PC-3 (cell line): ENCODE measurements around the gene SPG11. TPM values are rescaled to one million over a fixed set of nuclear protein-coding genes. Genes with fewer than 3 reads are reported as not detected.

ENCODE experiments used
- ATAC-seq: fragments of 200-7000 bp; cut with Tn5 transposase; 2 replicates; pipeline ENCODE4 v1.9.1; 2020; ENCODE audit warnings: mild to moderate bottlenecking, moderate library complexity
- BruUV-seq: library from RNA; stranded (reverse); fragments of 400-500 nt; replicated peaks from 2 replicates; lab custom pipeline; 2021; lab: Mats Ljungman, UMichigan
- CTCF ChIA-PET: fragments of 300-600 bp; sonication (Branson Sonifier 250); formaldehyde crosslinking; loops from one replicate; lab custom pipeline; 2022; ENCODE audit warnings: antibody characterized with exemption; lab: Charles Lee
- POLR2A ChIA-PET: fragments of 300-600 bp; sonication (Branson Sonifier 250); formaldehyde crosslinking; loops from one replicate; lab custom pipeline; 2022; ENCODE audit warnings: antibody characterized with exemption; ENCODE audit not compliant: unreplicated experiment; lab: Charles Lee
- DNase-seq: peaks from one replicate; pipeline ENCODE4 v3.0.0-alpha.2; 2015
- H2AFZ ChIP-seq: fragments of 300-600 bp; sonication (generic); 2 replicates; pipeline ENCODE4 v1.6.0; 2016; ENCODE audit warnings: antibody characterized with exemption, low read length
- H3F3A ChIP-seq: fragments of 300-600 bp; sonication (generic); one replicate; pipeline ENCODE4 v1.6.0; 2017; ENCODE audit warnings: antibody characterized with exemption, low read length, control low read depth, mild to moderate bottlenecking; ENCODE audit not compliant: unreplicated experiment
- H3K27ac ChIP-seq: fragments of 300-600 bp; sonication (generic); 2 replicates; pipeline ENCODE4 v1.5.1; 2016; ENCODE audit warnings: mild to moderate bottlenecking, low read length
- H3K27me3 ChIP-seq: fragments of 300-600 bp; sonication (generic); 2 replicates; pipeline ENCODE4 v1.6.1; 2016; ENCODE audit warnings: low read length, mixed read lengths
- H3K36me3 ChIP-seq: fragments of 300-600 bp; sonication (generic); 2 replicates; pipeline ENCODE4 v1.6.1; 2016; ENCODE audit warnings: low read depth, mixed run types, low read length, mixed read lengths
- H3K4me1 ChIP-seq: fragments of 300-600 bp; sonication (generic); 2 replicates; pipeline ENCODE4 v1.5.1; 2016; ENCODE audit warnings: low read length; ENCODE audit not compliant: insufficient read depth
- H3K4me2 ChIP-seq: fragments of 300-600 bp; sonication (generic); 2 replicates; pipeline ENCODE4 v1.6.0; 2016; ENCODE audit warnings: low read length
- H3K4me3 ChIP-seq: fragments of 300-600 bp; sonication (generic); 2 replicates; pipeline ENCODE4 v1.5.1; 2016; ENCODE audit warnings: mild to moderate bottlenecking, low read length, mixed read lengths
- H3K79me2 ChIP-seq: fragments of 300-600 bp; sonication (generic); 2 replicates; pipeline ENCODE4 v1.6.1; 2017; ENCODE audit warnings: low read length, mixed read lengths
- H3K9ac ChIP-seq: fragments of 300-600 bp; sonication (generic); 2 replicates; pipeline ENCODE4 v1.6.0; 2016; ENCODE audit warnings: mild to moderate bottlenecking, low read length
- H3K9me2 ChIP-seq: fragments of 300-600 bp; sonication (generic); replicated peaks from 2 replicates; pipeline ENCODE4 v1.6.1; 2016; ENCODE audit warnings: mixed run types, low read length, mixed read lengths
- H3K9me3 ChIP-seq: fragments of 300-600 bp; sonication (generic); 2 replicates; pipeline ENCODE4 v1.6.1; 2016; ENCODE audit warnings: low read length, mixed read lengths
- H4K20me1 ChIP-seq: fragments of 300-600 bp; sonication (generic); 2 replicates; pipeline ENCODE4 v1.6.1; 2016; ENCODE audit warnings: low read length, mixed read lengths
- EZH2 ChIP-seq: fragments of 300-600 bp; sonication (generic); IDR thresholded peaks from one replicate; pipeline ENCODE4 v1.6.1; 2017; ENCODE audit warnings: antibody characterized with exemption, mild to moderate bottlenecking, low read length; ENCODE audit not compliant: unreplicated experiment
- EZH2phosphoT487 ChIP-seq: fragments of 300-600 bp; sonication (generic); IDR thresholded peaks from 2 replicates; pipeline ENCODE4 v1.6.1; 2018; ENCODE audit warnings: mild to moderate bottlenecking, antibody characterized with exemption, low read length, borderline replicate concordance
- intact Hi-C: fragments of 100-400 bp; cut with micrococcal nuclease; formaldehyde crosslinking; loops from 2 replicates; pipeline ENCODE4 v1.9.0; 2023
- total RNA-seq: library from RNA; depleted of rRNA; stranded (reverse); fragments of >200 nt; gene quantifications from 2 replicates; pipeline ENCODE4 v1.2.3, GENCODE V29; 2014
- TF ChIP-seq, protein P1 (sequence below): fragments of 300-600 bp; sonication (generic); conservative IDR thresholded peaks from 2 replicates; pipeline ENCODE4 v1.5.1; 2017; ENCODE audit warnings: antibody characterized with exemption, low read depth, mild to moderate bottlenecking, low read length

The SPG11 gene
- total RNA-seq, 1 experiment from 2014 or later = 37.2 TPM

- Histone ChIP-seq H3K4me2 (no peak overlapping the region), H3K27ac (no peak overlapping the region), H3K9ac (no peak overlapping the region), H3K4me1 (peaks cover 11% of the 10 kb centered on the region; the same call in 1 of the 2 replicates), H3F3A (no peaks in the 10 kb centered on the region), H3K4me3 (no peak overlapping the region), H4K20me1 (no peaks in the 10 kb centered on the region), H3K36me3 (no peaks in the 10 kb centered on the region), H3K79me2 (peaks cover 11% of the 10 kb centered on the region), H3K27me3 (no peaks in the 10 kb centered on the region), H3K9me2 (no peaks in the 10 kb centered on the region), H2AFZ (0 out of 2 replicates have a peak overlapping the region, but pooled peaks have one; percentile 15), H3K9me3 (no peaks in the 10 kb centered on the region)
- TF ChIP-seq, protein P1, sequence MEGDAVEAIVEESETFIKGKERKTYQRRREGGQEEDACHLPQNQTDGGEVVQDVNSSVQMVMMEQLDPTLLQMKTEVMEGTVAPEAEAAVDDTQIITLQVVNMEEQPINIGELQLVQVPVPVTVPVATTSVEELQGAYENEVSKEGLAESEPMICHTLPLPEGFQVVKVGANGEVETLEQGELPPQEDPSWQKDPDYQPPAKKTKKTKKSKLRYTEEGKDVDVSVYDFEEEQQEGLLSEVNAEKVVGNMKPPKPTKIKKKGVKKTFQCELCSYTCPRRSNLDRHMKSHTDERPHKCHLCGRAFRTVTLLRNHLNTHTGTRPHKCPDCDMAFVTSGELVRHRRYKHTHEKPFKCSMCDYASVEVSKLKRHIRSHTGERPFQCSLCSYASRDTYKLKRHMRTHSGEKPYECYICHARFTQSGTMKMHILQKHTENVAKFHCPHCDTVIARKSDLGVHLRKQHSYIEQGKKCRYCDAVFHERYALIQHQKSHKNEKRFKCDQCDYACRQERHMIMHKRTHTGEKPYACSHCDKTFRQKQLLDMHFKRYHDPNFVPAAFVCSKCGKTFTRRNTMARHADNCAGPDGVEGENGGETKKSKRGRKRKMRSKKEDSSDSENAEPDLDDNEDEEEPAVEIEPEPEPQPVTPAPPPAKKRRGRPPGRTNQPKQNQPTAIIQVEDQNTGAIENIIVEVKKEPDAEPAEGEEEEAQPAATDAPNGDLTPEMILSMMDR = no peak
- no peak for TF ChIP-seq EZH2
- no peak for TF ChIP-seq EZH2phosphoT487
- ChIA-PET CTCF (no interaction called here), POLR2A (no interaction called here)
- DNase-seq (no peak), ATAC-seq (no peak)
- intact Hi-C loops = no loop called here
- BruUV-seq = no TSS peak
Observed at GRCh38 chr15:44667039-44667360, 3.5 kb upstream of the SPG11 start.

DNA sequence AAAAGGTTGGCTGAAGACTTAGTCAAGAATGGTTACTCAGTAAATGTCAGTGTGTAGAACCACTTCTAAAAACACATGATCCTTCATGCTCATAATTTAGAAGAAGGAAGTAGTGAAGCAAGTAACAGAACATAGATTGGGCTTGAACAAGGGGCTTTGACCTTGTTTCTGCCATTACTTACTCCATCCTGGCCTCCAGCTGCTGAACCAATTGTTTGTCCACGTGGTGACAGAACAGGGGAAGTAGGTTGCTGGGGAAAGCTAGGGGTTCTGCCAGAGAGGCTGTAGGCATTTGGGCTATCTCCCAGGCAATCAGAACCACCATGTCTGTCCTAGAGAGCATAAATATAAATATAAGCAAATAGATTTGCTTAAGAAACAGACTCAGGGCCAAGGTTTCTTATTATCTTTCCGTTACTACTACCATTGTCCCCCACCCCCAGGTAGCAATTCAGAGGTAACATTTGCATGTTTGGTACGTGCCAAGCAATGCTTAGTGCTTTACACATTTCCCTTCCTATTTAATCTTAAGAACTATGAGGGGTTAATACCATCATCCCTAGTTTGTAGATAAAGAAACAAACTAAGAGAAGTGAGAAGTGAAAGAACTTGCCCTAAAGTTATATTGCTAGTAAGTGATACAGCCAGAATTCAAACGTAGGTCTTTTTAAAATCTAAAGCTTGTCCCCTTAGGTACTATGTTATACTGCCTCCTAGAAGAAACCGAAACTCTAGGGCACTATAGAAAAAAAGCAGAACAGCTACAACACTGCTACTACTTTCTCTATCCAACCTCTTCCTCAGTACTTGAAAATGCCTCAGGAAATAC is 3.0 kb upstream of the SPG11 start:
- no peak for DNase-seq
- Histone ChIP-seq H3K27me3 (no peaks in the 10 kb centered on the region), H3K4me1 (peaks cover 16% of the 10 kb centered on the region; the same call in 1 of the 2 replicates), H3K4me3 (no peak overlapping the region), H3K79me2 (peaks cover 16% of the 10 kb centered on the region), H3K9me2 (no peaks in the 10 kb centered on the region), H3K27ac (no peak overlapping the region), H3K36me3 (no peaks in the 10 kb centered on the region), H3K9me3 (no peaks in the 10 kb centered on the region), H2AFZ (0 out of 2 replicates have a peak overlapping the region, but pooled peaks have one; percentile 15), H4K20me1 (no peaks in the 10 kb centered on the region), H3K4me2 (no peak overlapping the region), H3K9ac (no peak overlapping the region), H3F3A (no peaks in the 10 kb centered on the region)
- ATAC-seq = no peak
- ChIA-PET POLR2A (no interaction called here), CTCF (interaction anchor here (1.0 to 1.9 kb wide), 3 partner anchors 47 to 71 kb away, joined by 3 to 8 read pairs (median 6); no protein-coding TSS in a partner anchor)
- no TSS peak for BruUV-seq
- intact Hi-C loops = no loop called here
- TF ChIP-seq EZH2 (no peak), EZH2phosphoT487 (no peak)
- TF ChIP-seq, protein P1 = no peak
